ENCODE measurements around the gene LCE3B.
"Not testable (repeated sequence)": the region's sequence is repeated elsewhere in the genome, so short reads cannot be mapped to it uniquely, and the experiment has no call there.

Gene LCE3B

GRCh38 chr1:152613511-152613910, at the start of gene LCE3B:
Gene LCE3B, plus strand, starts transcription at chr1:152613811. Its CDS starts 0 bp downstream, at chr1:152613811.
- no peaks in the 10 kb centered on the region for H3K4me1 ChIP-seq (ENCODE audit: control insufficient read depth in 1 of 2, insufficient read depth in 2 of 2, low read length in 2 of 2)
- no peaks in the 10 kb centered on the region for H3K36me3 ChIP-seq (ENCODE audit: control insufficient read depth in 1 of 2, insufficient read depth in 2 of 2, low read length in 2 of 2)
- H3K4me3 ChIP-seq (ENCODE audit: low read depth in 1 of 2, low read length in 2 of 2) = no peak within 1 kb of the TSS
- no peaks in the 10 kb centered on the region for H3K27me3 ChIP-seq (ENCODE audit: low read depth, low read length)
- H3K27ac ChIP-seq (ENCODE audit: low read length) = no peak within 1 kb of the TSS
- peaks cover 0 to 10% of the 10 kb centered on the region in 2 donors for H3K9me3 ChIP-seq (ENCODE audit: control insufficient read depth in 1 of 2, low read length in 2 of 2)

GRCh38 chr1:152565115-152565514, 48.5 kb upstream of the LCE3B start:
- peaks cover 0 to 7% of the 10 kb centered on the region in 2 donors for H3K9me3 ChIP-seq (ENCODE audit: control insufficient read depth in 1 of 2, low read length in 2 of 2)
- H3K27ac ChIP-seq (ENCODE audit: low read length) = no peak overlapping the region
- H3K27me3 ChIP-seq (ENCODE audit: low read depth, low read length) = no peaks in the 10 kb centered on the region
- H3K36me3 ChIP-seq (ENCODE audit: control insufficient read depth in 1 of 2, insufficient read depth in 2 of 2, low read length in 2 of 2) = no peaks in the 10 kb centered on the region
- no peaks in the 10 kb centered on the region for H3K4me1 ChIP-seq (ENCODE audit: control insufficient read depth in 1 of 2, insufficient read depth in 2 of 2, low read length in 2 of 2)
- H3K4me3 ChIP-seq (ENCODE audit: low read depth in 1 of 2, low read length in 2 of 2) = no peak overlapping the region

- H3K27me3 ChIP-seq (ENCODE audit: low read depth, low read length) = no peaks in the 10 kb centered on the region
- H3K36me3 ChIP-seq (ENCODE audit: control insufficient read depth in 1 of 2, insufficient read depth in 2 of 2, low read length in 2 of 2) = no peaks in the 10 kb centered on the region
- H3K9me3 ChIP-seq (ENCODE audit: control insufficient read depth in 1 of 2, low read length in 2 of 2) = peaks cover 0 to 11% of the 10 kb centered on the region in 2 donors
- no peak overlapping the region for H3K4me3 ChIP-seq (ENCODE audit: low read depth in 1 of 2, low read length in 2 of 2)
- H3K27ac ChIP-seq (ENCODE audit: low read length) = no peak overlapping the region
- no peaks in the 10 kb centered on the region for H3K4me1 ChIP-seq (ENCODE audit: control insufficient read depth in 1 of 2, insufficient read depth in 2 of 2, low read length in 2 of 2)
Observed at GRCh38 chr1:152565535-152566215, 47.9 kb upstream of the LCE3B start.

- H3K9me3 ChIP-seq (ENCODE audit: control insufficient read depth in 1 of 2, low read length in 2 of 2) = peaks cover 0 to 11% of the 10 kb centered on the region in 2 donors
- H3K36me3 ChIP-seq (ENCODE audit: control insufficient read depth in 1 of 2, insufficient read depth in 2 of 2, low read length in 2 of 2) = no peaks in the 10 kb centered on the region
- H3K4me1 ChIP-seq (ENCODE audit: control insufficient read depth in 1 of 2, insufficient read depth in 2 of 2, low read length in 2 of 2) = no peaks in the 10 kb centered on the region
- no peaks in the 10 kb centered on the region for H3K27me3 ChIP-seq (ENCODE audit: low read depth, low read length)
- H3K4me3 ChIP-seq (ENCODE audit: low read depth in 1 of 2, low read length in 2 of 2) = no peak within 1 kb of the TSS
- H3K27ac ChIP-seq (ENCODE audit: low read length) = no peak within 1 kb of the TSS
Observed at GRCh38 chr1:152566681-152567080, 46.9 kb upstream of the LCE3B start, which contains the start of gene LCE3E. Gene LCE3E, minus strand, starts transcription at chr1:152566780. Its CDS starts 572 bp downstream, at chr1:152566208.

- Histone ChIP-seq H3K27me3 (ENCODE audit: low read depth, low read length) (no peaks in the 10 kb centered on the region), H3K27ac (ENCODE audit: low read length) (no peak overlapping the region), H3K4me3 (ENCODE audit: low read depth in 1 of 2, low read length in 2 of 2) (no peak overlapping the region), H3K36me3 (ENCODE audit: control insufficient read depth in 1 of 2, insufficient read depth in 2 of 2, low read length in 2 of 2) (no peaks in the 10 kb centered on the region), H3K4me1 (ENCODE audit: control insufficient read depth in 1 of 2, insufficient read depth in 2 of 2, low read length in 2 of 2) (no peaks in the 10 kb centered on the region), H3K9me3 (ENCODE audit: control insufficient read depth in 1 of 2, low read length in 2 of 2) (no peaks in the 10 kb centered on the region)
Observed at GRCh38 chr1:152577168-152577567, 36.4 kb upstream of the LCE3B start.

GRCh38 chr1:152579526-152579925, 34.1 kb upstream of the LCE3B start:
- H3K4me1 ChIP-seq (ENCODE audit: control insufficient read depth in 1 of 2, insufficient read depth in 2 of 2, low read length in 2 of 2); H3K27me3 ChIP-seq (ENCODE audit: low read depth, low read length); H3K27ac ChIP-seq (ENCODE audit: low read length); H3K36me3 ChIP-seq (ENCODE audit: control insufficient read depth in 1 of 2, insufficient read depth in 2 of 2, low read length in 2 of 2); H3K9me3 ChIP-seq (ENCODE audit: control insufficient read depth in 1 of 2, low read length in 2 of 2); H3K4me3 ChIP-seq (ENCODE audit: low read depth in 1 of 2, low read length in 2 of 2): not testable (repeated sequence)

- H3K36me3 ChIP-seq (ENCODE audit: control insufficient read depth in 1 of 2, insufficient read depth in 2 of 2, low read length in 2 of 2) = no peaks in the 10 kb centered on the region
Observed at GRCh38 chr1:152580433-152580832, 33.2 kb upstream of the LCE3B start, which contains the start of gene LCE3D. Gene LCE3D, minus strand, starts transcription at chr1:152580516. Its CDS starts 580 bp downstream, at chr1:152579936.

GRCh38 chr1:152582647-152583046, 31.0 kb upstream of the LCE3B start:
- H3K27me3 ChIP-seq (ENCODE audit: low read depth, low read length) = no peaks in the 10 kb centered on the region
- no peaks in the 10 kb centered on the region for H3K36me3 ChIP-seq (ENCODE audit: control insufficient read depth in 1 of 2, insufficient read depth in 2 of 2, low read length in 2 of 2)
- H3K27ac ChIP-seq (ENCODE audit: low read length) = no peak overlapping the region
- H3K4me3 ChIP-seq (ENCODE audit: low read depth in 1 of 2, low read length in 2 of 2) = no peak overlapping the region
- H3K4me1 ChIP-seq (ENCODE audit: control insufficient read depth in 1 of 2, insufficient read depth in 2 of 2, low read length in 2 of 2) = no peaks in the 10 kb centered on the region
- H3K9me3 ChIP-seq (ENCODE audit: control insufficient read depth in 1 of 2, low read length in 2 of 2) = no peaks in the 10 kb centered on the region

More at GRCh38 chr1:152580433-152580832, 33.2 kb upstream of the LCE3B start, which contains the start of gene LCE3D:
- H3K4me3 ChIP-seq (ENCODE audit: low read depth in 1 of 2, low read length in 2 of 2) = no peak within 1 kb of the TSS
- no peaks in the 10 kb centered on the region for H3K4me1 ChIP-seq (ENCODE audit: control insufficient read depth in 1 of 2, insufficient read depth in 2 of 2, low read length in 2 of 2)
- H3K27ac ChIP-seq (ENCODE audit: low read length) = no peak within 1 kb of the TSS
- H3K9me3 ChIP-seq (ENCODE audit: control insufficient read depth in 1 of 2, low read length in 2 of 2) = no peaks in the 10 kb centered on the region
- H3K27me3 ChIP-seq (ENCODE audit: low read depth, low read length) = no peaks in the 10 kb centered on the region

- Histone ChIP-seq H3K36me3 (ENCODE audit: control insufficient read depth in 1 of 2, insufficient read depth in 2 of 2, low read length in 2 of 2) (no peaks in the 10 kb centered on the region), H3K4me1 (ENCODE audit: control insufficient read depth in 1 of 2, insufficient read depth in 2 of 2, low read length in 2 of 2) (no peaks in the 10 kb centered on the region), H3K27ac (ENCODE audit: low read length) (no peak overlapping the region), H3K27me3 (ENCODE audit: low read depth, low read length) (no peaks in the 10 kb centered on the region), H3K9me3 (ENCODE audit: control insufficient read depth in 1 of 2, low read length in 2 of 2) (no peaks in the 10 kb centered on the region), H3K4me3 (ENCODE audit: low read depth in 1 of 2, low read length in 2 of 2) (no peak overlapping the region)
Observed at GRCh38 chr1:152585586-152585985, 28.0 kb upstream of the LCE3B start.

- no peak overlapping the region for H3K4me3 ChIP-seq (ENCODE audit: low read depth in 1 of 2, low read length in 2 of 2)
- H3K4me1 ChIP-seq (ENCODE audit: control insufficient read depth in 1 of 2, insufficient read depth in 2 of 2, low read length in 2 of 2) = no peaks in the 10 kb centered on the region
- H3K27me3 ChIP-seq (ENCODE audit: low read depth, low read length) = no peaks in the 10 kb centered on the region
- no peak overlapping the region for H3K27ac ChIP-seq (ENCODE audit: low read length)
- no peaks in the 10 kb centered on the region for H3K36me3 ChIP-seq (ENCODE audit: control insufficient read depth in 1 of 2, insufficient read depth in 2 of 2, low read length in 2 of 2)
- H3K9me3 ChIP-seq (ENCODE audit: control insufficient read depth in 1 of 2, low read length in 2 of 2) = no peaks in the 10 kb centered on the region
Observed at GRCh38 chr1:152596986-152597385, 16.6 kb upstream of the LCE3B start.

- no peaks in the 10 kb centered on the region for H3K4me1 ChIP-seq (ENCODE audit: control insufficient read depth in 1 of 2, insufficient read depth in 2 of 2, low read length in 2 of 2)
- H3K27ac ChIP-seq (ENCODE audit: low read length) = no peak within 1 kb of the TSS
- H3K36me3 ChIP-seq (ENCODE audit: control insufficient read depth in 1 of 2, insufficient read depth in 2 of 2, low read length in 2 of 2) = no peaks in the 10 kb centered on the region
- no peak within 1 kb of the TSS for H3K4me3 ChIP-seq (ENCODE audit: low read depth in 1 of 2, low read length in 2 of 2)
- no peaks in the 10 kb centered on the region for H3K9me3 ChIP-seq (ENCODE audit: control insufficient read depth in 1 of 2, low read length in 2 of 2)
- H3K27me3 ChIP-seq (ENCODE audit: low read depth, low read length) = no peaks in the 10 kb centered on the region
Observed at GRCh38 chr1:152599934-152600333, 13.7 kb upstream of the LCE3B start, which contains the start of gene LCE3C. Gene LCE3C, plus strand, starts transcription at chr1:152600234. Its CDS starts 498 bp downstream, at chr1:152600732.

- no peak overlapping the region for H3K27ac ChIP-seq (ENCODE audit: low read length)
- peaks cover 5 to 20% of the 10 kb centered on the region in 2 donors for H3K9me3 ChIP-seq (ENCODE audit: control insufficient read depth in 1 of 2, low read length in 2 of 2)
- no peak overlapping the region for H3K4me3 ChIP-seq (ENCODE audit: low read depth in 1 of 2, low read length in 2 of 2)
- H3K27me3 ChIP-seq (ENCODE audit: low read depth, low read length) = no peaks in the 10 kb centered on the region
- no peaks in the 10 kb centered on the region for H3K36me3 ChIP-seq (ENCODE audit: control insufficient read depth in 1 of 2, insufficient read depth in 2 of 2, low read length in 2 of 2)
- no peaks in the 10 kb centered on the region for H3K4me1 ChIP-seq (ENCODE audit: control insufficient read depth in 1 of 2, insufficient read depth in 2 of 2, low read length in 2 of 2)
Observed at GRCh38 chr1:152621993-152622392, 8.4 kb downstream of the LCE3B start.

Measured in muscle layer of duodenum (tissue), 2 donors.